HG03103 (cell line): ENCODE data around the gene RAD51AP2.
"Not testable (repeated sequence)": the region's sequence is repeated elsewhere in the genome, so short reads cannot be mapped to it uniquely, and the experiment has no call there.

Experiments used
- ATAC-seq: cut with Tn5 transposase; IDR thresholded peaks from one replicate; pipeline ENCODE4 v1.9.1; 2021; ENCODE audit warnings: low read depth; ENCODE audit not compliant: unreplicated experiment

Gene RAD51AP2

GRCh38 chr2:17538022-17538843 is 20.0 kb upstream of the RAD51AP2 start:
- peak; percentile 29 for ATAC-seq

- no peak for ATAC-seq
Measured at GRCh38 chr2:17536416-17536815, 18.2 kb upstream of the RAD51AP2 start.

GRCh38 chr2:17533546-17533945 is 15.3 kb upstream of the RAD51AP2 start:
- ATAC-seq = no peak

GRCh38 chr2:17529771-17530170 is 11.5 kb upstream of the RAD51AP2 start:
- no peak for ATAC-seq

- ATAC-seq = no peak
Measured at GRCh38 chr2:17522303-17522702, 4.1 kb upstream of the RAD51AP2 start.

GRCh38 chr2:17521621-17522020 is 3.4 kb upstream of the RAD51AP2 start:
- ATAC-seq = no peak

- ATAC-seq = no peak
Measured at GRCh38 chr2:17520761-17521160, 2.5 kb upstream of the RAD51AP2 start.

GRCh38 chr2:17519486-17519885 is 1.2 kb upstream of the RAD51AP2 start:
- no peak for ATAC-seq

GRCh38 chr2:17517481-17518211 is 594 bp downstream of the RAD51AP2 start:
- ATAC-seq = peak; percentile 31

GRCh38 chr2:17515652-17516051 is 2.6 kb downstream of the RAD51AP2 start:
- ATAC-seq = peak; percentile 38

GRCh38 chr2:17506736-17507616 is 11.3 kb downstream of the RAD51AP2 start:
- ATAC-seq = no peak

GRCh38 chr2:17497718-17498117 is 20.5 kb downstream of the RAD51AP2 start:
- no peak for ATAC-seq

- ATAC-seq = no peak
Measured at GRCh38 chr2:17495590-17495989, 22.6 kb downstream of the RAD51AP2 start.

GRCh38 chr2:17490165-17490564 is 28.1 kb downstream of the RAD51AP2 start:
- ATAC-seq = not testable (repeated sequence)

- not testable (repeated sequence) for ATAC-seq
Measured at GRCh38 chr2:17488610-17489009, 29.6 kb downstream of the RAD51AP2 start.

GRCh38 chr2:17483496-17483895 is 34.7 kb downstream of the RAD51AP2 start:
- no peak for ATAC-seq

- no peak for ATAC-seq
Measured at GRCh38 chr2:17482651-17483050, 35.6 kb downstream of the RAD51AP2 start.

GRCh38 chr2:17479875-17480274 is 38.4 kb downstream of the RAD51AP2 start:
- no peak for ATAC-seq

GRCh38 chr2:17476830-17477229 is 41.4 kb downstream of the RAD51AP2 start:
- no peak for ATAC-seq

- no peak for ATAC-seq
Measured at GRCh38 chr2:17476064-17476463, 42.2 kb downstream of the RAD51AP2 start.

GRCh38 chr2:17475286-17475685 is 43.0 kb downstream of the RAD51AP2 start:
- no peak for ATAC-seq
